ENCODE results near the gene BCL10.

- TF ChIP-seq CTCF (IDR thresholded peaks at IDR 0.05), result no peak
- TF ChIP-seq POLR2A (IDR thresholded peaks at IDR 0.05), result no peak
- no peak for TF ChIP-seq POLR2AphosphoS5 (IDR thresholded peaks at IDR 0.05)
Measured at GRCh38 chr1:85283475-85284199, 7.2 kb upstream of the BCL10 start.

All from transverse colon (tissue), 4 donors.